K562 (cell line): Measurements from ENCODE around the gene TDG. TPM values are rescaled to one million over a fixed set of nuclear protein-coding genes. Genes with fewer than 3 reads are reported as not detected.
A peak's percentile ranks its signal among the peaks of the same experiment; 100 is the strongest.

Experiments used
- CC2D1A ChIP-seq: fragments of 450-650 bp; IDR thresholded peaks from 2 replicates; pipeline ENCODE4 v1.6.1; 2017; ENCODE audit warnings: mild to moderate bottlenecking
- E2F5 ChIP-seq: sonication (generic); formaldehyde crosslinking; IDR thresholded peaks from 2 replicates; pipeline ENCODE4 v1.8.0; 2022; ENCODE audit warnings: mild to moderate bottlenecking, missing genetic modification reagents
- FIP1L1 ChIP-seq: fragments of 200-400 bp; formaldehyde crosslinking; IDR thresholded peaks from 2 replicates; pipeline ENCODE4 v1.6.1; 2018; ENCODE audit warnings: mild to moderate bottlenecking, low read depth, low read length; ENCODE audit not compliant: poor library complexity, severe bottlenecking
- HNRNPH1 ChIP-seq: fragments of 200-400 bp; formaldehyde crosslinking; optimal IDR thresholded peaks from 2 replicates; pipeline ENCODE3; 2017; ENCODE audit warnings: low read depth, mild to moderate bottlenecking, low read length, moderate library complexity
- MGA ChIP-seq: fragments of 450-650 bp; IDR thresholded peaks from 2 replicates; pipeline ENCODE4 v1.6.1; 2016; ENCODE audit warnings: mild to moderate bottlenecking, moderate library complexity
- NELFE ChIP-seq: IDR thresholded peaks from 2 replicates; pipeline ENCODE4 v1.6.1; 2011; ENCODE audit warnings: mild to moderate bottlenecking; ENCODE audit not compliant: insufficient read depth, insufficient read length
- NFXL1 ChIP-seq: fragments of 450-650 bp; formaldehyde crosslinking; IDR thresholded peaks from 2 replicates; pipeline ENCODE4 v1.4.0; 2021; ENCODE audit warnings: mild to moderate bottlenecking
- RBBP5 ChIP-seq: fragments of 200-600 bp; sonication (generic); IDR thresholded peaks from 2 replicates; pipeline ENCODE4 v1.6.1; 2012; ENCODE audit warnings: borderline replicate concordance, mild to moderate bottlenecking, low read length, control low read depth, inconsistent platforms; ENCODE audit not compliant: insufficient read depth, poor library complexity, severe bottlenecking
- ZFP30 ChIP-seq: fragments of 250-450 bp; sonication (Bioruptor Pico); IDR thresholded peaks from 2 replicates; pipeline ENCODE4 v1.8.0; 2022; ENCODE audit warnings: moderate library complexity, mild to moderate bottlenecking, inconsistent platforms, borderline replicate concordance
- ZNF212 ChIP-seq: fragments of 450-650 bp; formaldehyde crosslinking; IDR thresholded peaks from 2 replicates; pipeline ENCODE4 v1.4.0; 2020; ENCODE audit warnings: mild to moderate bottlenecking
- ZNF395 ChIP-seq: fragments of 200-800 bp; sonication (Bioruptor generic); IDR thresholded peaks from 2 replicates; pipeline ENCODE4 v1.6.1; 2017; ENCODE audit warnings: missing genetic modification characterization, missing compliant biosample characterization
- ZNF436 ChIP-seq: fragments of 250-450, 450-650 bp; sonication (Bioruptor Pico); formaldehyde crosslinking; IDR thresholded peaks from 2 replicates; pipeline ENCODE4 v1.7.0; 2020; ENCODE audit warnings: mild to moderate bottlenecking
- polyA plus RNA-seq, 8 experiments: library from polyadenylated mRNA; depleted of rRNA in 4 of 8; stranded (reverse) in 5 of 8; unstranded in 3 of 8; fragments of >200 nt; fragmentation: Nextera tagmentation in 2 of 8; fragmentation: Illumina TruSeq in 1 of 8; extraction: Ambion mirVana in 2 of 8; extraction: Trizol in 1 of 8; gene quantifications; 2 replicates each; pipeline versions ENCODE4 v1.2.1 to v1.2.3, GENCODE V29; 2011 to 2014; ENCODE audit warnings: inconsistent platforms in 1 of 8, missing spikeins in 1 of 8
- total RNA-seq, 7 experiments: library from RNA; depleted of rRNA in 6 of 7; stranded (reverse); fragments of >200 nt in 6 of 7; fragmentation: Illumina TruSeq in 2 of 7; extraction: Trizol in 2 of 7; gene quantifications; 2 replicates each; pipeline versions ENCODE4 v1.2.1 to v1.2.3, GENCODE V29; 2011 to 2021; ENCODE audit warnings: low replicate concordance in 1 of 7

TDG gene
- total and polyA plus RNA-seq, 9 of the 15 experiments (the other 6 are each of a cell fraction or from before 2014, with no cell fraction given) = 37.6 to 77.2 (median 64.0) TPM

- TF ChIP-seq MGA (no peak; the same call in 1 of the 2 replicates), ZNF436 (CRISPR knock-in tag) (no peak), ZNF212 (CRISPR knock-in tag) (no peak), E2F5 (CRISPR knock-in tag) (no peak), RBBP5 (peak; percentile 71), ZNF395 (CRISPR knock-in tag) (no peak), CC2D1A (no peak), NFXL1 (CRISPR knock-in tag) (no peak), HNRNPH1 (no peak), ZFP30 (CRISPR knock-in tag) (no peak), NELFE (no peak), FIP1L1 (no peak)
Measured at GRCh38 chr12:103930787-103931735, 34.6 kb upstream of the TDG start (continued).
